ENCODE data around the gene GPATCH2L.

Gene GPATCH2L

GRCh38 chr14:76154539-76155126 is 2.9 kb downstream of the GPATCH2L start:
- Histone ChIP-seq H3K4me3 (ENCODE audit: low read depth, low read length) (no peak overlapping the region), H3K9me3 (ENCODE audit: control insufficient read depth, insufficient read depth, low read depth, low read length) (no peaks in the 10 kb centered on the region), H3K27ac (ENCODE audit: extremely low read depth, low read depth, low read length) (no peak overlapping the region), H3K4me1 (ENCODE audit: control insufficient read depth, insufficient read depth, low read length) (peaks cover 6% of the 10 kb centered on the region; the same call in 1 of the 2 replicates), H3K36me3 (ENCODE audit: control insufficient read depth in 2 of 2, insufficient read depth in 1 of 2, low read length in 2 of 2) (peaks cover 8 to 46% of the 10 kb centered on the region in 2 experiments; a peak in 2 of 3 replicates)
- CTCF ChIA-PET, result no interaction called here
- no peak for TF ChIP-seq ZBTB7A (tag by site-specific recombination; IDR thresholded peaks at IDR 0.05; ENCODE audit: low read depth)
- no peak for TF ChIP-seq GLIS1 (tag by site-specific recombination; IDR thresholded peaks at IDR 0.05)
- no peak for TF ChIP-seq ZNF157 (tag by site-specific recombination; IDR thresholded peaks at IDR 0.05)
- no peak for TF ChIP-seq ZNF777 (tag by site-specific recombination; IDR thresholded peaks at IDR 0.05; ENCODE audit: borderline replicate concordance)
- TF ChIP-seq ZNF843 (tag by site-specific recombination; IDR thresholded peaks at IDR 0.05), result no peak
- TF ChIP-seq HOXD13 (CRISPR knock-in tag; IDR thresholded peaks at IDR 0.05; ENCODE audit: borderline replicate concordance), result no peak
- no peak for TF ChIP-seq PRDM1 (tag by site-specific recombination; IDR thresholded peaks at IDR 0.05)
- TF ChIP-seq ZXDB (tag by site-specific recombination; IDR thresholded peaks at IDR 0.05), result no peak
- TF ChIP-seq ZFP37 (tag by site-specific recombination; IDR thresholded peaks at IDR 0.05), result no peak
- no peak for TF ChIP-seq ZNF37A (tag by site-specific recombination; IDR thresholded peaks at IDR 0.05)
- no peak for TF ChIP-seq ZBTB21 (tag by site-specific recombination; IDR thresholded peaks at IDR 0.05)
- no peak for TF ChIP-seq ZNF335 (tag by site-specific recombination; conservative IDR thresholded peaks at IDR 0.05)
- no peak for TF ChIP-seq ZNF654 (tag by site-specific recombination; IDR thresholded peaks at IDR 0.05; ENCODE audit: low read depth)
- POLR2A ChIA-PET, result interaction anchor here (0.6 kb wide), 2 partner anchors 27 to 213 kb away, joined by 3 to 4 read pairs; no protein-coding TSS in a partner anchor

- no peaks in the 10 kb centered on the region for H3K4me1 ChIP-seq (ENCODE audit: control insufficient read depth, insufficient read depth, low read length)
- no peak overlapping the region for H3K4me3 ChIP-seq (ENCODE audit: low read depth, low read length)
- H3K9me3 ChIP-seq (ENCODE audit: control insufficient read depth, insufficient read depth, low read depth, low read length), result no peaks in the 10 kb centered on the region
- H3K36me3 ChIP-seq (ENCODE audit: control insufficient read depth in 2 of 2, insufficient read depth in 1 of 2, low read length in 2 of 2), result peaks cover 13 to 43% of the 10 kb centered on the region in 2 experiments; a peak in 2 of 3 replicates
- CTCF ChIA-PET, result interaction anchor here (0.6 kb wide), 1 partner anchor 486 kb away, joined by 3 read pairs; no protein-coding TSS in a partner anchor
- TF ChIP-seq ZBTB8A (tag by site-specific recombination; IDR thresholded peaks at IDR 0.05), result no peak
- TF ChIP-seq OVOL3 (tag by site-specific recombination; IDR thresholded peaks at IDR 0.05), result no peak
- TF ChIP-seq ZNF362 (tag by site-specific recombination; IDR thresholded peaks at IDR 0.05), result no peak
- no peak for TF ChIP-seq ZNF112 (tag by site-specific recombination; IDR thresholded peaks at IDR 0.05)
- no peak for TF ChIP-seq ZNF792 (tag by site-specific recombination; IDR thresholded peaks at IDR 0.05)
- no peak for TF ChIP-seq PRDM1 (tag by site-specific recombination; IDR thresholded peaks at IDR 0.05)
- no peak for TF ChIP-seq ZBTB49 (tag by site-specific recombination; IDR thresholded peaks at IDR 0.05; ENCODE audit: low read depth)
- no peak for TF ChIP-seq ZSCAN5A (tag by site-specific recombination; IDR thresholded peaks at IDR 0.05)
- TF ChIP-seq ZNF341 (tag by site-specific recombination; IDR thresholded peaks at IDR 0.05; ENCODE audit: low read depth), result no peak
- no peak for TF ChIP-seq ZNF121 (tag by site-specific recombination; IDR thresholded peaks at IDR 0.05)
- no peak for TF ChIP-seq ZNF48 (tag by site-specific recombination; IDR thresholded peaks at IDR 0.05)
- no peak for TF ChIP-seq REPIN1 (tag by site-specific recombination; IDR thresholded peaks at IDR 0.05; ENCODE audit: low read depth)
- TF ChIP-seq ZNF169 (tag by site-specific recombination; IDR thresholded peaks at IDR 0.05), result no peak
- TF ChIP-seq ZNF837 (tag by site-specific recombination; IDR thresholded peaks at IDR 0.05), result no peak
- no peak for TF ChIP-seq ZNF184 (tag by site-specific recombination; IDR thresholded peaks at IDR 0.05)
- TF ChIP-seq ZNF26 (tag by site-specific recombination; IDR thresholded peaks at IDR 0.05), result no peak
- no peak for TF ChIP-seq ZNF174 (tag by site-specific recombination; IDR thresholded peaks at IDR 0.05)
- TF ChIP-seq ZNF311 (tag by site-specific recombination; IDR thresholded peaks at IDR 0.05; ENCODE audit: borderline replicate concordance), result no peak
- no peak for TF ChIP-seq KLF1 (tag by site-specific recombination; IDR thresholded peaks at IDR 0.05)
- H3K27ac ChIP-seq (ENCODE audit: extremely low read depth, low read depth, low read length), result no peak overlapping the region
- POLR2A ChIA-PET, result no interaction called here
These were observed 12.1 kb downstream of the GPATCH2L start for GRCh38 chr14:76163668-76164363.
